HepG2 (cell line): Measurements from ENCODE around the gene TACC3. TPM values are rescaled to one million over a fixed set of nuclear protein-coding genes. Genes with fewer than 3 reads are reported as not detected.
A peak's percentile ranks its signal among the peaks of the same experiment; 100 is the strongest.

Source experiments
- HOXA5 ChIP-seq: sonication (generic); formaldehyde crosslinking; IDR thresholded peaks from 2 replicates; pipeline ENCODE4 v1.4.0; 2020; ENCODE audit warnings: missing genetic modification reagents
- KMT2A ChIP-seq: sonication (generic); formaldehyde crosslinking; IDR thresholded peaks from 2 replicates; pipeline ENCODE4 v1.4.0; 2020; ENCODE audit warnings: missing genetic modification reagents
- MXI1 ChIP-seq: IDR thresholded peaks from 3 replicates; pipeline ENCODE4 v1.6.1; 2012; ENCODE audit warnings: low read depth, low read length, inconsistent platforms, borderline replicate concordance
- MZF1 ChIP-seq: sonication (generic); formaldehyde crosslinking; IDR thresholded peaks from 2 replicates; pipeline ENCODE4 v1.8.1; 2023; ENCODE audit warnings: mild to moderate bottlenecking, missing genetic modification reagents, borderline replicate concordance
- ZSCAN25 ChIP-seq: sonication (generic); formaldehyde crosslinking; IDR thresholded peaks from 2 replicates; pipeline ENCODE4 v1.8.0; 2022; ENCODE audit warnings: mild to moderate bottlenecking, missing genetic modification reagents
- polyA plus RNA-seq, 8 experiments: library from polyadenylated mRNA; depleted of rRNA in 3 of 8; stranded (reverse) in 7 of 8; unstranded in 1 of 8; fragments of >200 nt; fragmentation: Illumina TruSeq in 4 of 8; extraction: Trizol in 4 of 8; gene quantifications; 2 replicates each; pipeline versions ENCODE4 v1.2.1 to v1.2.3, GENCODE V29; 2011 to 2016; ENCODE audit warnings: low read depth in 4 of 8, missing spikeins in 1 of 8, mixed read lengths in 1 of 8; ENCODE audit not compliant: insufficient read depth in 1 of 8
- total RNA-seq, 5 experiments: library from RNA; depleted of rRNA; stranded (reverse); fragments of >200 nt; fragmentation: Illumina TruSeq; extraction: Trizol; gene quantifications; 2 replicates each; pipeline ENCODE4 v1.2.3, GENCODE V29; 2016; ENCODE audit warnings: low read depth in 1 of 5
- TF ChIP-seq, protein P1 (sequence below): sonication (generic); formaldehyde crosslinking; IDR thresholded peaks from 2 replicates; pipeline ENCODE4; 2020; ENCODE audit warnings: missing genetic modification reagents, mild to moderate bottlenecking, borderline replicate concordance
- TF ChIP-seq, protein P2 (sequence below): sonication (generic); formaldehyde crosslinking; IDR thresholded peaks from 2 replicates; pipeline ENCODE4 v1.4.0; 2020; ENCODE audit warnings: missing genetic modification reagents, mild to moderate bottlenecking, borderline replicate concordance
- TF ChIP-seq, protein P3 (sequence below): sonication (generic); formaldehyde crosslinking; IDR thresholded peaks from 2 replicates; pipeline ENCODE4 v1.4.0; 2020; ENCODE audit warnings: missing genetic modification reagents

The TACC3 gene
- total and polyA plus RNA-seq, 2 of the 13 experiments (the other 11 are each of a cell fraction or from before 2014, with no cell fraction given): 20.3 to 21.2 TPM

DNA sequence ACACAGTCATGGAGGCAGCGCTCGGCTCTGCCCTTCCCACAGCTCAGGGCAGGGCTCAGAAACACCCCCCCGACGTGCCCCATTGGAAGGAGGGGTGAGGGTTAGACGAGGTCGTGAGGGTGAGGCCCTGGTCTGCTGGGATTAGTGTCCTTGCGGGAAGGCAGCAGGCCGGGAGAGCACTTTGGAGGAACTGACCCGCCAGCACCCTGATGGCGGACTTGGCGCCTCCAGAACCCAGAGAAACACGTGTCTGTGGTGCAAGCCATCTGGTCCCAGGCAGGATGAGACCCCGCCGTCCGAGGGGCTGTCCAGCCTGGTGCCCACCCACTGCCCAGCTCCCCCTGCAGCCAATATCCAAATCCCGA is 26.3 kb downstream of the TACC3 start (continued):
- TF ChIP-seq, protein P1, sequence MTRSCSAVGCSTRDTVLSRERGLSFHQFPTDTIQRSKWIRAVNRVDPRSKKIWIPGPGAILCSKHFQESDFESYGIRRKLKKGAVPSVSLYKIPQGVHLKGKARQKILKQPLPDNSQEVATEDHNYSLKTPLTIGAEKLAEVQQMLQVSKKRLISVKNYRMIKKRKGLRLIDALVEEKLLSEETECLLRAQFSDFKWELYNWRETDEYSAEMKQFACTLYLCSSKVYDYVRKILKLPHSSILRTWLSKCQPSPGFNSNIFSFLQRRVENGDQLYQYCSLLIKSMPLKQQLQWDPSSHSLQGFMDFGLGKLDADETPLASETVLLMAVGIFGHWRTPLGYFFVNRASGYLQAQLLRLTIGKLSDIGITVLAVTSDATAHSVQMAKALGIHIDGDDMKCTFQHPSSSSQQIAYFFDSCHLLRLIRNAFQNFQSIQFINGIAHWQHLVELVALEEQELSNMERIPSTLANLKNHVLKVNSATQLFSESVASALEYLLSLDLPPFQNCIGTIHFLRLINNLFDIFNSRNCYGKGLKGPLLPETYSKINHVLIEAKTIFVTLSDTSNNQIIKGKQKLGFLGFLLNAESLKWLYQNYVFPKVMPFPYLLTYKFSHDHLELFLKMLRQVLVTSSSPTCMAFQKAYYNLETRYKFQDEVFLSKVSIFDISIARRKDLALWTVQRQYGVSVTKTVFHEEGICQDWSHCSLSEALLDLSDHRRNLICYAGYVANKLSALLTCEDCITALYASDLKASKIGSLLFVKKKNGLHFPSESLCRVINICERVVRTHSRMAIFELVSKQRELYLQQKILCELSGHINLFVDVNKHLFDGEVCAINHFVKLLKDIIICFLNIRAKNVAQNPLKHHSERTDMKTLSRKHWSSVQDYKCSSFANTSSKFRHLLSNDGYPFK (CRISPR knock-in tag): 0 out of 2 replicates have a peak, but pooled peaks have one; percentile 30
- TF ChIP-seq MXI1 (no peak), MZF1 (CRISPR knock-in tag) (no peak), ZSCAN25 (CRISPR knock-in tag) (0 out of 2 replicates have a peak, but pooled peaks have one; percentile 28), HOXA5 (no peak), KMT2A (CRISPR knock-in tag) (0 out of 2 replicates have a peak, but pooled peaks have one; percentile 4)
- TF ChIP-seq, protein P2, sequence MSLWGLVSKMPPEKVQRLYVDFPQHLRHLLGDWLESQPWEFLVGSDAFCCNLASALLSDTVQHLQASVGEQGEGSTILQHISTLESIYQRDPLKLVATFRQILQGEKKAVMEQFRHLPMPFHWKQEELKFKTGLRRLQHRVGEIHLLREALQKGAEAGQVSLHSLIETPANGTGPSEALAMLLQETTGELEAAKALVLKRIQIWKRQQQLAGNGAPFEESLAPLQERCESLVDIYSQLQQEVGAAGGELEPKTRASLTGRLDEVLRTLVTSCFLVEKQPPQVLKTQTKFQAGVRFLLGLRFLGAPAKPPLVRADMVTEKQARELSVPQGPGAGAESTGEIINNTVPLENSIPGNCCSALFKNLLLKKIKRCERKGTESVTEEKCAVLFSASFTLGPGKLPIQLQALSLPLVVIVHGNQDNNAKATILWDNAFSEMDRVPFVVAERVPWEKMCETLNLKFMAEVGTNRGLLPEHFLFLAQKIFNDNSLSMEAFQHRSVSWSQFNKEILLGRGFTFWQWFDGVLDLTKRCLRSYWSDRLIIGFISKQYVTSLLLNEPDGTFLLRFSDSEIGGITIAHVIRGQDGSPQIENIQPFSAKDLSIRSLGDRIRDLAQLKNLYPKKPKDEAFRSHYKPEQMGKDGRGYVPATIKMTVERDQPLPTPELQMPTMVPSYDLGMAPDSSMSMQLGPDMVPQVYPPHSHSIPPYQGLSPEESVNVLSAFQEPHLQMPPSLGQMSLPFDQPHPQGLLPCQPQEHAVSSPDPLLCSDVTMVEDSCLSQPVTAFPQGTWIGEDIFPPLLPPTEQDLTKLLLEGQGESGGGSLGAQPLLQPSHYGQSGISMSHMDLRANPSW (CRISPR knock-in tag): peak; percentile 16; the same call in 1 of the 2 replicates
- TF ChIP-seq, protein P3, sequence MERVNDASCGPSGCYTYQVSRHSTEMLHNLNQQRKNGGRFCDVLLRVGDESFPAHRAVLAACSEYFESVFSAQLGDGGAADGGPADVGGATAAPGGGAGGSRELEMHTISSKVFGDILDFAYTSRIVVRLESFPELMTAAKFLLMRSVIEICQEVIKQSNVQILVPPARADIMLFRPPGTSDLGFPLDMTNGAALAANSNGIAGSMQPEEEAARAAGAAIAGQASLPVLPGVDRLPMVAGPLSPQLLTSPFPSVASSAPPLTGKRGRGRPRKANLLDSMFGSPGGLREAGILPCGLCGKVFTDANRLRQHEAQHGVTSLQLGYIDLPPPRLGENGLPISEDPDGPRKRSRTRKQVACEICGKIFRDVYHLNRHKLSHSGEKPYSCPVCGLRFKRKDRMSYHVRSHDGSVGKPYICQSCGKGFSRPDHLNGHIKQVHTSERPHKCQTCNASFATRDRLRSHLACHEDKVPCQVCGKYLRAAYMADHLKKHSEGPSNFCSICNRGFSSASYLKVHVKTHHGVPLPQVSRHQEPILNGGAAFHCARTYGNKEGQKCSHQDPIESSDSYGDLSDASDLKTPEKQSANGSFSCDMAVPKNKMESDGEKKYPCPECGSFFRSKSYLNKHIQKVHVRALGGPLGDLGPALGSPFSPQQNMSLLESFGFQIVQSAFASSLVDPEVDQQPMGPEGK: 0 out of 2 replicates have a peak, but pooled peaks have one; percentile 51
